Inferior parietal cortex (tissue), 1 donor: Measurements from ENCODE around the gene MSH4.
"Not testable (repeated sequence)": the region's sequence is repeated elsewhere in the genome, so short reads cannot be mapped to it uniquely, and the experiment has no call there.

Source experiments
- DNase-seq: peaks from one replicate; pipeline ENCODE4 v3.0.0-alpha.2; 2016; ENCODE audit errors: extremely low spot score

The MSH4 gene

DNA sequence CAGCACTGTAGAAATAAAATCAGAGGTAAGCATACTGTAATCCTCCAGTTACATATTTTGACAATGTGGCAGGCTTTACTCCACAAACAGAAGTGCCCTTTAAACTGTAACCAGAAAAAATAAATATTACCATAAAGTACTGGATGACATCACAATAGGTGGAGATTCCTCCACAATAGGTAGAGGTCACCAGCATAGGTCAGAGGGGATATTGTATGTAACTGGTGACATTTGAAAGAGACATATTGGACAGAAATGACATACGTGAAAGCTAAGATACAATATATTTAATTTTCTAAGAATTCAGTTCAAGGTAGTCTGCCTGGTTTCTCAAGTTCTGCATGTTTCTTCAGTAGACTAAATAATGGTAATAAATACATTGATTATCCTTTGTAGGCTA is 135.6 kb downstream of the MSH4 start, which contains the start of gene ASB17:
TSS of gene ASB17 (minus strand) at position 101 of the 400 bp plus-strand sequence. CDS start 113 bp downstream, outside the sequence.
- DNase-seq: no peak

DNA sequence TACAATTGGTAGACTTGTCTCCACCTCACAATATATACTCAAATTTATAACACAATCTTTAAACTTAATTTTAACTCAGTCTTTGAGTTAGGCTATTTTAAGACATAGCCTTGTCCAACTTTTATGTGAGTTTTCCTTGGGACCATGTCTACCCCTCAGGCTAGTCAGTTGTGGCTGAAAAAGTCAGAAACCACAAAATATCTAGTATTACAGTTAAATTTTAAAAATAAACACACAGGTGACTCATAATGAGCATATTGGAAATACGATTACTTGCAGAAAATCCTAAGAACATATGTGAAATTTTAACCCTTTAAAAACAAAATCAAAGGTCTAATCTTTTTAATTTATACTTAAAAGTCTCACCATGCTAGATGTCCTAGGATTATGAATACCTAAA is 140.4 kb downstream of the MSH4 start:
- no peak for DNase-seq

DNA sequence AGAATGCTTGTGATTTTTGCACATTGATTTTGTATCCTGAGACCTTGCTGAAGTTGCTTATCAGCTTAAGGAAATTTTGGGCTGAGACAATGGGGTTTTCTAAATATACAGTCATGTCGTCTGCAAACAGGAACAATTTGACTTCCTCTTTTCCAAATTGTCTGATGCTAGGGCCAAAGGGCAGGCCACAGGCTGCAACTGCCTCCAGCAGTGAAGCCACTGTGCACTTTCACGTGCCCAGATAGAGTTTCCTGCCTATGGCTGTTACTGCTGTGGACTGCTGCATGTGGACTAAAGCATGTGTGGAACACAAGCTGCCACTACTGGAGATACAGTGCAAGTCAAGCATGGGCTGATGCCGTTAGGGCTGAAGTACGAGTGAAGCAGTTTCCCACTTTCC is 146.4 kb downstream of the MSH4 start:
- not testable (repeated sequence) for DNase-seq

DNA sequence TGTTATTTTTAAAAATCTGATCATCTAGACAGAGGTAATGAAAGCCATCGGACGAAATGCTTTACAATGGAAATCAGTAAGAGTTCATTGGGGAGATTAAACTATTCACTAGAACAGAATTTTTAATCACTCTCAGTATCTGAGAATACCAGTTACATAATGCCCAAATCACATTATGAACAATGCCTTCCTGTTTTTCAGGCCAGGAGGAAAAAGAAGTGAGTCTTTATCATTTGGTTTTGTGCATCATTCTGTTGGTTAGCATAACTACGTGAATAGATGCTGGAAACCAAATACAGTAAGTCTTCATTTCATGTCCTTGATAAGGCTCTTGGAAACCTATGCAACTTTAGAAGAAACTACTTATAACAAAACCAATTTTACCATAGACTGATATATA is 153.5 kb downstream of the MSH4 start:
- no peak for DNase-seq

DNA sequence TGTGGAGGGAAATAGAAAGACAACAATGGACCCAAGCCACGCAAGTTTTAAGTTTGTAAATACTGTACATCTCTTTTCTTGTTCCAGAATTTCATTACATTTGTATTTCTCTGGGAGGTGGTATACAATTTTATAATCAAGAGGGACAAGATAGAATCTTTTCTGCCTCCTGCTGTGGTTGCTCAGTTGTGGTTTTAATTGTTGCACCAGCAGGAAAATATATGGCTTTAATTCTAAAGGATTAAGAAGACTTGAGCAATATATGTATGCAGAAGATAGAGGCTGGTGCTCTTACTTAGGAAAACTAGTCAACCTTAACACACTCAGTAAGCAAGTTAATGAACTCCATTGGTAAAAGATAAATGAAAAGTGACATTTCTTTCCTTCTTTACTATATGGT is 155.3 kb downstream of the MSH4 start:
- DNase-seq: no peak

DNA sequence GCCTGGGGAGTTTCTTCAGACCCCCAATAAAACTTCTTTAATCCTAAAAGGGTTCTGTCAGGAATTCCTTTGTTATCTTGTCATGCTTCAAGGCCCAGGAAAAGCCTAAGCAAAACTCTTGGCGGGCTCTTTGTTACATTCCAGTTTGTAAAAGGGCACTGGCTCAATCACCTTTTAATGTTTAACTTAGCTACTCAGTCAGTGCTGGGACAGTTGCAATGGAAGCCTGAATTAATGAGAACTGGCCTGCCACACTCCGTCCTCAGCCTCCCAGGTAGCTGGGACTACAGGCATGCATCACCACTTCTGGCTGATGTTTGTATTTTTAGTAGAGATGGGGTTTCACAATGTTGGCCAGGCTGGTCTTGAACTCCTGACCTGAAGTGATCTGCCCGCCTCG is 156.8 kb downstream of the MSH4 start:
- no peak for DNase-seq

DNA sequence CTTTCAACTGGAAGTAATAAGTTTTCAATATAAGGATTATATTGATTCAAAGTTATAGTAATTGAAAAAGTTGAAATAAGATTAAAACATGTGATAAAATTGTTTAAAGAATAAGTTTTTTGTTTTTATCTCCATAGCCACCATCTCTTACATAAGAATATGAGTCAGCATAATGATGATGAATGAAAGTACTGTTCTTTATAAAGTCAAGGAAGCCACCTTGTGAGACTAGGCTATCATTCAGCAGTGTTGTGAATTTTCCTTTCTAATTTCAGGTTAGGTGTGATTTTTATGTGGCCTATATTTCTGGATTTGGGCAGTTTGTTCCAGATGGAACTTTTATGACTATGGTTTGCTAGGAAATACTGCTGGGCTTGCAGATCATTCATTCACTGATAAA is 157.9 kb downstream of the MSH4 start:
- peak; percentile 29 for DNase-seq
